GM12892 (cell line): ENCODE measurements around the gene FRAS1.

Experiments used
- POLR2A ChIP-seq: IDR thresholded peaks from 2 replicates; pipeline ENCODE4 v1.6.1; 2011; ENCODE audit warnings: low read depth, low read length, control low read depth
- TAF1 ChIP-seq: IDR thresholded peaks from 2 replicates; pipeline ENCODE4 v1.6.1; 2011; ENCODE audit warnings: low read depth, mild to moderate bottlenecking, control low read depth, low read length, borderline replicate concordance

- TF ChIP-seq POLR2A (no peak), TAF1 (no peak)
Measured at GRCh38 chr4:78476108-78476704, 419.1 kb downstream of the FRAS1 start.
